DND-41 (cell line): ENCODE measurements around the gene AIFM1.

Experiments used
- EZH2 ChIP-seq: IDR thresholded peaks from 3 replicates; pipeline ENCODE4 v1.6.1; 2012; ENCODE audit warnings: borderline replicate concordance, low read depth, mild to moderate bottlenecking, moderate library complexity, low read length, inconsistent platforms; ENCODE audit not compliant: severe bottlenecking
- TF ChIP-seq, protein P1 (sequence below): IDR thresholded peaks from 2 replicates; pipeline ENCODE4 v1.5.1; 2012; ENCODE audit warnings: borderline replicate concordance, low read length, moderate library complexity, mild to moderate bottlenecking; ENCODE audit not compliant: poor library complexity, severe bottlenecking; ENCODE audit errors: extremely low read depth

DNA sequence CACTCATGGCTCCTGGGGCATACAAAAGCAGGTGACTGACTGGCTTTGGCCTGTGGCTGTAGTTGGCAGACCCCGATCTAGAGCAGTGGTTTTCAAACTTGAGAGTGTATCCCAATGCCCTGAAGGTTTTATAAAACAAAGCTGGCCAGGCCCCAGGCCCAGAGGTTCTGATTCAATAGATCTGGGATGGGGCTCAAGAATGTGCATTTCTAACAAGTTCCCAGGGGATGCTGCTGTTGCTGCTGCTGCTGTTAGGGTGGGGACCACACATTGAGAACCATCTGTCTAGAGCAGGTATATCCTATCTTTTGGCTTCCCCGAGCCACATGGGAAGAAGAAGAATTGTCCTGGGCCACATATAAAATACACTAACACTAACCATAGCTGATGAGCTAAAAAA, 7.3 kb downstream of the AIFM1 start:
- TF ChIP-seq EZH2, result no peak
- TF ChIP-seq, protein P1, sequence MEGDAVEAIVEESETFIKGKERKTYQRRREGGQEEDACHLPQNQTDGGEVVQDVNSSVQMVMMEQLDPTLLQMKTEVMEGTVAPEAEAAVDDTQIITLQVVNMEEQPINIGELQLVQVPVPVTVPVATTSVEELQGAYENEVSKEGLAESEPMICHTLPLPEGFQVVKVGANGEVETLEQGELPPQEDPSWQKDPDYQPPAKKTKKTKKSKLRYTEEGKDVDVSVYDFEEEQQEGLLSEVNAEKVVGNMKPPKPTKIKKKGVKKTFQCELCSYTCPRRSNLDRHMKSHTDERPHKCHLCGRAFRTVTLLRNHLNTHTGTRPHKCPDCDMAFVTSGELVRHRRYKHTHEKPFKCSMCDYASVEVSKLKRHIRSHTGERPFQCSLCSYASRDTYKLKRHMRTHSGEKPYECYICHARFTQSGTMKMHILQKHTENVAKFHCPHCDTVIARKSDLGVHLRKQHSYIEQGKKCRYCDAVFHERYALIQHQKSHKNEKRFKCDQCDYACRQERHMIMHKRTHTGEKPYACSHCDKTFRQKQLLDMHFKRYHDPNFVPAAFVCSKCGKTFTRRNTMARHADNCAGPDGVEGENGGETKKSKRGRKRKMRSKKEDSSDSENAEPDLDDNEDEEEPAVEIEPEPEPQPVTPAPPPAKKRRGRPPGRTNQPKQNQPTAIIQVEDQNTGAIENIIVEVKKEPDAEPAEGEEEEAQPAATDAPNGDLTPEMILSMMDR, result no peak
